ENCODE data around the gene ZIC1.

The ZIC1 gene

GRCh38 chr3:147410526-147411237, 1.5 kb downstream of the ZIC1 start:
- Histone ChIP-seq H3K4me1 (ENCODE audit: low read length) (no peaks in the 10 kb centered on the region), H3K79me2 (ENCODE audit: low read length) (no peaks in the 10 kb centered on the region), H3K4me2 (ENCODE audit: low read length) (no peak overlapping the region), H3K9ac (ENCODE audit: low read length) (no peak overlapping the region), H2AFZ (ENCODE audit: low read depth, low read length) (no peak overlapping the region), H4K20me1 (ENCODE audit: insufficient read depth, low read length) (no peaks in the 10 kb centered on the region), H3K4me3 (ENCODE audit: low read length) (no peak overlapping the region), H3K9me3 (ENCODE audit: insufficient read depth, low read length) (peaks cover 3% of the 10 kb centered on the region; the same call in 1 of the 2 replicates), H3K27me3 (ENCODE audit: low read depth, low read length) (no peaks in the 10 kb centered on the region), H3K27ac (ENCODE audit: low read length) (no peak overlapping the region), H3K36me3 (replicated peaks; ENCODE audit: low read depth, low read length) (no peaks in the 10 kb centered on the region)
- TF ChIP-seq EZH2phosphoT487 (IDR thresholded peaks at IDR 0.05; ENCODE audit: low read depth) = no peak
- TF ChIP-seq, protein P1, sequence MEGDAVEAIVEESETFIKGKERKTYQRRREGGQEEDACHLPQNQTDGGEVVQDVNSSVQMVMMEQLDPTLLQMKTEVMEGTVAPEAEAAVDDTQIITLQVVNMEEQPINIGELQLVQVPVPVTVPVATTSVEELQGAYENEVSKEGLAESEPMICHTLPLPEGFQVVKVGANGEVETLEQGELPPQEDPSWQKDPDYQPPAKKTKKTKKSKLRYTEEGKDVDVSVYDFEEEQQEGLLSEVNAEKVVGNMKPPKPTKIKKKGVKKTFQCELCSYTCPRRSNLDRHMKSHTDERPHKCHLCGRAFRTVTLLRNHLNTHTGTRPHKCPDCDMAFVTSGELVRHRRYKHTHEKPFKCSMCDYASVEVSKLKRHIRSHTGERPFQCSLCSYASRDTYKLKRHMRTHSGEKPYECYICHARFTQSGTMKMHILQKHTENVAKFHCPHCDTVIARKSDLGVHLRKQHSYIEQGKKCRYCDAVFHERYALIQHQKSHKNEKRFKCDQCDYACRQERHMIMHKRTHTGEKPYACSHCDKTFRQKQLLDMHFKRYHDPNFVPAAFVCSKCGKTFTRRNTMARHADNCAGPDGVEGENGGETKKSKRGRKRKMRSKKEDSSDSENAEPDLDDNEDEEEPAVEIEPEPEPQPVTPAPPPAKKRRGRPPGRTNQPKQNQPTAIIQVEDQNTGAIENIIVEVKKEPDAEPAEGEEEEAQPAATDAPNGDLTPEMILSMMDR (IDR thresholded peaks at IDR 0.05; ENCODE audit: low read depth, low read length) = no peak

DNA sequence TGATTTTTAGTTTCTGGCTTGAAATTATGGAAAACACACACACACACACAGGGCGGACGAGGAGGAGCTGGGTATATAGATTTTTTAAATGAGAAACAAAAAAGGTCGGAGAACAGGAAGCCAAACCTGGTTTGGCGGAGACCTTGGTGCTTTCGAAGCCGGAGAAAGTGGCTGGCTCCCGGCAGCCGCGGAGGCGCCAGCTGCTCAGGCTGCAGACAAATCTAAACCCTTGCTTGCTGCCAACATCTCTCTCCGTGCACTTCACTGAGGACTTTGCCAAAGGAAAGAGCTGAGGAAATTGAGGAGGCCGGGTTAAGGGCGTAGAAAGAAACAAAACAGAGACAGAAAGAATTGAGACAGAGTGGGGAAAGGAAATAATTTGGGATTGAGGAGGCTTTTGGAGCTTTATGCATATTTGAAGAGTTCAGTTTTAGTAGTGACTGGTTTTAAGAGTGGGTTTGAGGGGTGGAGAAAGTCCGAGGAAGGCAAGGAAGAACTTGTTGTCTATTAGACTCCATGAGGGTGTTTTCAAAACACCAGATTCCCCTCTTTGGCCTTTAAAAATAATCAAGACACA, 2.2 kb downstream of the ZIC1 start:
- no peak overlapping the region for H2AFZ ChIP-seq (ENCODE audit: low read depth, low read length)
- no peak overlapping the region for H3K4me3 ChIP-seq (ENCODE audit: low read length)
- no peak overlapping the region for H3K27ac ChIP-seq (ENCODE audit: low read length)
- H3K79me2 ChIP-seq (ENCODE audit: low read length) = no peaks in the 10 kb centered on the region
- H3K4me2 ChIP-seq (ENCODE audit: low read length) = no peak overlapping the region
- H3K4me1 ChIP-seq (ENCODE audit: low read length) = no peaks in the 10 kb centered on the region
- peaks cover 3% of the 10 kb centered on the region; the same call in 1 of the 2 replicates for H3K9me3 ChIP-seq (ENCODE audit: insufficient read depth, low read length)
- H3K36me3 ChIP-seq (replicated peaks; ENCODE audit: low read depth, low read length) = no peaks in the 10 kb centered on the region
- TF ChIP-seq, protein P1 (IDR thresholded peaks at IDR 0.05; ENCODE audit: low read depth, low read length) = no peak
- no peak for TF ChIP-seq EZH2phosphoT487 (IDR thresholded peaks at IDR 0.05; ENCODE audit: low read depth)
- H3K9ac ChIP-seq (ENCODE audit: low read length) = no peak overlapping the region
- no peaks in the 10 kb centered on the region for H3K27me3 ChIP-seq (ENCODE audit: low read depth, low read length)
- no peaks in the 10 kb centered on the region for H4K20me1 ChIP-seq (ENCODE audit: insufficient read depth, low read length)

- H3K27me3 ChIP-seq (ENCODE audit: low read depth, low read length) = no peaks in the 10 kb centered on the region
- H3K27ac ChIP-seq (ENCODE audit: low read length) = no peak overlapping the region
- TF ChIP-seq, protein P1 (IDR thresholded peaks at IDR 0.05; ENCODE audit: low read depth, low read length) = no peak
- no peak for TF ChIP-seq EZH2phosphoT487 (IDR thresholded peaks at IDR 0.05; ENCODE audit: low read depth)
- H3K4me1 ChIP-seq (ENCODE audit: low read length) = no peaks in the 10 kb centered on the region
- no peaks in the 10 kb centered on the region for H3K36me3 ChIP-seq (replicated peaks; ENCODE audit: low read depth, low read length)
- no peaks in the 10 kb centered on the region for H3K79me2 ChIP-seq (ENCODE audit: low read length)
- no peaks in the 10 kb centered on the region for H4K20me1 ChIP-seq (ENCODE audit: insufficient read depth, low read length)
- H2AFZ ChIP-seq (ENCODE audit: low read depth, low read length) = no peak overlapping the region
- 0 out of 2 replicates have a peak, but pooled peaks cover 3% of the 10 kb centered on the region for H3K9me3 ChIP-seq (ENCODE audit: insufficient read depth, low read length)
- H3K4me2 ChIP-seq (ENCODE audit: low read length) = no peak overlapping the region
- no peak overlapping the region for H3K9ac ChIP-seq (ENCODE audit: low read length)
- H3K4me3 ChIP-seq (ENCODE audit: low read length) = no peak overlapping the region
Measured at GRCh38 chr3:147411815-147412241, 2.7 kb downstream of the ZIC1 start.

GRCh38 chr3:147412261-147412916, 3.2 kb downstream of the ZIC1 start:
- Histone ChIP-seq H3K4me1 (ENCODE audit: low read length) (no peaks in the 10 kb centered on the region), H3K27me3 (ENCODE audit: low read depth, low read length) (no peaks in the 10 kb centered on the region), H3K4me3 (ENCODE audit: low read length) (no peak overlapping the region), H3K27ac (ENCODE audit: low read length) (no peak overlapping the region), H3K4me2 (ENCODE audit: low read length) (no peak overlapping the region), H3K79me2 (ENCODE audit: low read length) (no peaks in the 10 kb centered on the region), H2AFZ (ENCODE audit: low read depth, low read length) (no peak overlapping the region), H3K9ac (ENCODE audit: low read length) (no peak overlapping the region), H4K20me1 (ENCODE audit: insufficient read depth, low read length) (no peaks in the 10 kb centered on the region), H3K9me3 (ENCODE audit: insufficient read depth, low read length) (0 out of 2 replicates have a peak, but pooled peaks cover 3% of the 10 kb centered on the region), H3K36me3 (replicated peaks; ENCODE audit: low read depth, low read length) (no peaks in the 10 kb centered on the region)
- TF ChIP-seq EZH2phosphoT487 (IDR thresholded peaks at IDR 0.05; ENCODE audit: low read depth) = no peak
- TF ChIP-seq, protein P1 (IDR thresholded peaks at IDR 0.05; ENCODE audit: low read depth, low read length) = no peak

Data from OCI-LY3 (cell line).